Left kidney (tissue), 2 donors: Measurements from ENCODE around the gene CREBBP. TPM values are rescaled to one million over a fixed set of nuclear protein-coding genes. Genes with fewer than 3 reads are reported as not detected.

ENCODE experiments used
- DNase-seq: peaks from one replicate; pipeline ENCODE4 v3.0.0-alpha.2; 2013
- polyA plus RNA-seq: library from polyadenylated mRNA; unstranded; fragments of 120-200 nt; gene quantifications from one replicate; pipeline ENCODE4 v1.2.1, GENCODE V29; 2013; ENCODE audit not compliant: insufficient read length

Gene CREBBP
- polyA plus RNA-seq, 1 donor, result 110 TPM

GRCh38 chr16:3829631-3830536 is 50.6 kb downstream of the CREBBP start:
- DNase-seq, result no peak

GRCh38 chr16:3825940-3826339 is 54.6 kb downstream of the CREBBP start:
- DNase-seq, result no peak

GRCh38 chr16:3825103-3825502 is 55.4 kb downstream of the CREBBP start:
- DNase-seq, result no peak

GRCh38 chr16:3824121-3824795 is 56.3 kb downstream of the CREBBP start:
- DNase-seq, result no peak

- no peak for DNase-seq
These were observed 57.1 kb downstream of the CREBBP start for GRCh38 chr16:3823427-3823826.

- no peak for DNase-seq
These were observed 58.0 kb downstream of the CREBBP start for GRCh38 chr16:3822366-3823045.

GRCh38 chr16:3821184-3821583 is 59.3 kb downstream of the CREBBP start:
- no peak for DNase-seq

GRCh38 chr16:3819746-3820724 is 60.5 kb downstream of the CREBBP start:
- DNase-seq, result peak; percentile 68

GRCh38 chr16:3819175-3819527 is 61.4 kb downstream of the CREBBP start:
- DNase-seq, result no peak

- no peak for DNase-seq
These were observed 64.2 kb downstream of the CREBBP start for GRCh38 chr16:3816326-3816725.

- DNase-seq, result no peak
These were observed 65.8 kb downstream of the CREBBP start for GRCh38 chr16:3814755-3815154.

GRCh38 chr16:3812469-3813172 is 67.9 kb downstream of the CREBBP start:
- DNase-seq, result no peak

- no peak for DNase-seq
These were observed 69.7 kb downstream of the CREBBP start for GRCh38 chr16:3810818-3811217.

GRCh38 chr16:3810198-3810664 is 70.3 kb downstream of the CREBBP start:
- no peak for DNase-seq

GRCh38 chr16:3808308-3809063 is 72.0 kb downstream of the CREBBP start:
- DNase-seq, result no peak

GRCh38 chr16:3807425-3808123 is 72.9 kb downstream of the CREBBP start:
- DNase-seq, result no peak

- no peak for DNase-seq
These were observed 76.0 kb downstream of the CREBBP start for GRCh38 chr16:3804426-3805016.

GRCh38 chr16:3800477-3801270 is 79.8 kb downstream of the CREBBP start:
- no peak for DNase-seq
